Measurements from ENCODE around the gene FAM131C.

FAM131C gene

GRCh38 chr1:16014509-16015482 lies 58.7 kb downstream of the FAM131C start:
- no peak for DNase-seq

GRCh38 chr1:16013908-16014258 lies 59.6 kb downstream of the FAM131C start:
- no peak for DNase-seq

GRCh38 chr1:16013220-16013907 lies 60.1 kb downstream of the FAM131C start:
- peak; percentile 24 for DNase-seq

- DNase-seq: no peak
These were observed 60.7 kb downstream of the FAM131C start for GRCh38 chr1:16012590-16013219.

GRCh38 chr1:16011936-16012589 lies 61.4 kb downstream of the FAM131C start:
- no peak for DNase-seq

- no peak for DNase-seq
These were observed 62.6 kb downstream of the FAM131C start for GRCh38 chr1:16010837-16011236.

- DNase-seq: no peak
These were observed 63.8 kb downstream of the FAM131C start for GRCh38 chr1:16009678-16010077.

- DNase-seq: peak; percentile 71
These were observed 64.4 kb downstream of the FAM131C start for GRCh38 chr1:16009030-16009460.
